Measurements from ENCODE around the gene GRID2. TPM values are rescaled to one million over a fixed set of nuclear protein-coding genes. Genes with fewer than 3 reads are reported as not detected.

Gene GRID2
- under 1 TPM in 1 of 2 donors, not detected in 1; under 0.01 TPM for total RNA-seq
- under 1 TPM in 1 of 2 donors, not detected in 1; 0.02 TPM for polyA plus RNA-seq

- WGBS, result 3% methylated on average over 29 of the region's 29 CpGs
- Histone ChIP-seq H3K9me3 (ENCODE audit: control insufficient read depth in 4 of 4, low read length in 3 of 4) (no peaks in the 10 kb centered on the region), H3K4me3 (ENCODE audit: low read depth in 1 of 3, low read length in 3 of 3) (no peak within 1 kb of the TSS), H3K4me1 (ENCODE audit: control insufficient read depth in 4 of 4, insufficient read depth in 4 of 4, low read length in 3 of 4) (peaks cover 7 to 18% (median 12%) of the 10 kb centered on the region in 4 donors), H3K9ac (ENCODE audit: low read depth in 1 of 2, low read length in 2 of 2) (no peak within 1 kb of the TSS), H3K27ac (ENCODE audit: low read depth in 1 of 2, low read length in 2 of 2) (no peak within 1 kb of the TSS), H3K27me3 (ENCODE audit: control insufficient read depth in 4 of 4, insufficient read depth in 4 of 4, low read length in 3 of 4) (peaks cover 4 to 11% (median 8%) of the 10 kb centered on the region in 4 donors), H3K36me3 (ENCODE audit: control insufficient read depth in 4 of 4, insufficient read depth in 3 of 4, low read depth in 1 of 4, low read length in 3 of 4) (no peaks in the 10 kb centered on the region)
- no peak for DNase-seq (ENCODE audit: low spot score)
- TF ChIP-seq RXRA (IDR thresholded peaks at IDR 0.05), result no peak
Measured at GRCh38 chr4:92303621-92304027, at the start of gene GRID2. GRID2 (plus strand) TSS chr4:92303966.

GRCh38 chr4:92253986-92254671 is 49.6 kb upstream of the GRID2 start:
- H3K27ac ChIP-seq (ENCODE audit: low read depth in 1 of 2, low read length in 2 of 2), result no peak overlapping the region
- no peak for TF ChIP-seq HNF4A (conservative IDR thresholded peaks at IDR 0.05)
- TF ChIP-seq YY1 (IDR thresholded peaks at IDR 0.05), result no peak
- TF ChIP-seq TAF1 (conservative IDR thresholded peaks at IDR 0.05), result no peak
- TF ChIP-seq FOXA1 (IDR thresholded peaks at IDR 0.05), result no peak
- no peak for TF ChIP-seq REST (IDR thresholded peaks at IDR 0.05)
- TF ChIP-seq MAX (IDR thresholded peaks at IDR 0.05), result no peak
- TF ChIP-seq ZBTB33 (IDR thresholded peaks at IDR 0.05), result no peak
- no peak for TF ChIP-seq CTCF (IDR thresholded peaks at IDR 0.05; ENCODE audit: low read depth, low read length, missing input control)
- TF ChIP-seq FOXA2 (IDR thresholded peaks at IDR 0.05), result no peak
- TF ChIP-seq RAD21 (IDR thresholded peaks at IDR 0.05), result no peak
- no peak overlapping the region for H3K4me3 ChIP-seq (ENCODE audit: low read depth in 1 of 3, low read length in 3 of 3)
- no peaks in the 10 kb centered on the region for H3K36me3 ChIP-seq (ENCODE audit: control insufficient read depth in 4 of 4, insufficient read depth in 3 of 4, low read depth in 1 of 4, low read length in 3 of 4)
- no peak overlapping the region for H3K9ac ChIP-seq (ENCODE audit: low read depth in 1 of 2, low read length in 2 of 2)
- WGBS, result 76% methylated on average over 4 of the region's 4 CpGs
- peaks cover 0 to 8% (median 0%) of the 10 kb centered on the region in 4 donors for H3K27me3 ChIP-seq (ENCODE audit: control insufficient read depth in 4 of 4, insufficient read depth in 4 of 4, low read length in 3 of 4)
- H3K4me1 ChIP-seq (ENCODE audit: control insufficient read depth in 4 of 4, insufficient read depth in 4 of 4, low read length in 3 of 4), result no peaks in the 10 kb centered on the region
- DNase-seq (ENCODE audit: low spot score), result no peak
- H3K9me3 ChIP-seq (ENCODE audit: control insufficient read depth in 4 of 4, low read length in 3 of 4), result peaks cover 0 to 6% (median 2%) of the 10 kb centered on the region in 4 donors

Data from liver (tissue), 9 donors.